ENCODE results near the gene TEX30.

DNA sequence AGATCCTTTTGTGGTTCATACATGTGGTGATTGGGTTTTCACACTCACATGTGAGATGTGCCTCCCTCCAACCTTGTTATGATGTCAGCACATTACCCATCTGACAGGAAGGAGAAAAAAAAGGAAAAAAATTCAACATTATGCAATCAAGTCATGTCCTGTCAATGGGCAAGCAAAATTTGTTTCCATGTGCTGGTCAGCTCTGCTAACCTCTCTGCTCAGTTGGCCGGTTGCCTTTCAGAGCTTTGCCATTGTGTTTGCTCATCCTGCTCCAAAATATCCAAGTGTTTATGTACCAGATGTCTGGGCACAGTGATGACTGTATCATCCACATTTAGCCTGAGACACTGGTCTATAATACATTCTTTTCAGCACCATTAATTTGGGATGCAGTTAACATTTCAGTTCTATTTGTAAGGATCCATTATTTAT lies 51.8 kb downstream of the TEX30 start:
- TF ChIP-seq, protein P1, sequence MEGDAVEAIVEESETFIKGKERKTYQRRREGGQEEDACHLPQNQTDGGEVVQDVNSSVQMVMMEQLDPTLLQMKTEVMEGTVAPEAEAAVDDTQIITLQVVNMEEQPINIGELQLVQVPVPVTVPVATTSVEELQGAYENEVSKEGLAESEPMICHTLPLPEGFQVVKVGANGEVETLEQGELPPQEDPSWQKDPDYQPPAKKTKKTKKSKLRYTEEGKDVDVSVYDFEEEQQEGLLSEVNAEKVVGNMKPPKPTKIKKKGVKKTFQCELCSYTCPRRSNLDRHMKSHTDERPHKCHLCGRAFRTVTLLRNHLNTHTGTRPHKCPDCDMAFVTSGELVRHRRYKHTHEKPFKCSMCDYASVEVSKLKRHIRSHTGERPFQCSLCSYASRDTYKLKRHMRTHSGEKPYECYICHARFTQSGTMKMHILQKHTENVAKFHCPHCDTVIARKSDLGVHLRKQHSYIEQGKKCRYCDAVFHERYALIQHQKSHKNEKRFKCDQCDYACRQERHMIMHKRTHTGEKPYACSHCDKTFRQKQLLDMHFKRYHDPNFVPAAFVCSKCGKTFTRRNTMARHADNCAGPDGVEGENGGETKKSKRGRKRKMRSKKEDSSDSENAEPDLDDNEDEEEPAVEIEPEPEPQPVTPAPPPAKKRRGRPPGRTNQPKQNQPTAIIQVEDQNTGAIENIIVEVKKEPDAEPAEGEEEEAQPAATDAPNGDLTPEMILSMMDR (IDR thresholded peaks at IDR 0.05), result no peak
- TF ChIP-seq POLR2A (IDR thresholded peaks at IDR 0.05) (no peak), POLR2AphosphoS5 (IDR thresholded peaks at IDR 0.05) (no peak), EP300 (IDR thresholded peaks at IDR 0.05) (no peak)

All from suprapubic skin (tissue), 4 donors.